GM18526 (cell line): ENCODE data around the gene BABAM2.

Source experiments
- POLR2A ChIP-seq: IDR thresholded peaks from 3 replicates; pipeline ENCODE4 v1.6.1; 2011; ENCODE audit not compliant: insufficient read length; ENCODE audit errors: extremely low read depth

BABAM2 gene

DNA sequence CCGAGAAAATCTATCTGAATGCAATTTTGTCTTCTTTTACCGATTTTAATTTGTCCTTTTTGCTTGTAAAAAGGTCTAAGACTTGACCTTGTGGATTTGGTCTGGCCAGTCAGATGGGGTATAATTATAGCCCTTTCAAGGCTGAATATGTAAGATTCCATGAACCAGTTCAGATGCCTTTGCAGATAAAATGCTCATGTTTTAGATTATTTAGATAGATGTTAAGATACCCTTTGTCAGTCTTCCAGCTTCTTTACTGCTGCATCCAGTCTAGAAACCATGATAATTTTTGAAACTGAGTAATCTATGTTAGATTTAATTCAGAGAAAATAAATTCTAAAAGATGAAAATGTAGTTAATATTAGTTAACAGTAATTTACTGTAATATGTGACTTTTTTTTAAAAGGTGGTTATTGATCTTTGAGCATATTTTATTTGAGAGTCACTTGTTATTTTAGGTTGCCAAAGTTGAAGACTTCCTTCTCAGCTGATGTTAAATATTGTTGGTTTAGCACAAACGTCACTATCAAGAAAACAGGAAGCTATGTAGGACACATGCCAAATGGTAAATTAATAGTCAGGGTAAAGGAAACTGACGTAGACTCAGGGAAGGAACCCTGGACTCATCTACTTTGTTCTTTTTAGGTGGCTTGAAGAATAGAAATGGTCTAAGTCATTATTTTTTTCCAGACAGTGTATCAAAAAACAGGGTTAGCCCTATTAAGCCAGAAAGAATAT, 29.8 kb downstream of the BABAM2 start:
- no peak for TF ChIP-seq POLR2A

DNA sequence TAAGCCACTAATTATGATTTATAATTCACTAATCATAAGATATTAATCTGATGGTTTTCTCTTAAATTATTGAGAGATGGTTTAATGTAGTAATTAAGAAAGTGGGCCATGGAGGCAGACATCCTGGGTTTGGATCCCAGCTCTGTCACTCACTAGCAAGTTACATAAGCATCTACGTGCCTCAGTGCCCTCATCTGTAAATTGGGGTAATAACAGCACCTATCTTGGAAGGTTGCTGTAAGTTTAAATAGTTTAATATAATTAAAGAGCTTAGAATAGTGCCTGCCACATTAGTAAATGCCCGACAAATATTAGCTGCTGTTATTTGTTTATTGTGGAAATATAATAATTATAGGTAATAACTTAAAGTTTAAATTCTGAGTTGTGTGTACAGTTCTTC, 30.9 kb downstream of the BABAM2 start:
- TF ChIP-seq POLR2A: no peak

DNA sequence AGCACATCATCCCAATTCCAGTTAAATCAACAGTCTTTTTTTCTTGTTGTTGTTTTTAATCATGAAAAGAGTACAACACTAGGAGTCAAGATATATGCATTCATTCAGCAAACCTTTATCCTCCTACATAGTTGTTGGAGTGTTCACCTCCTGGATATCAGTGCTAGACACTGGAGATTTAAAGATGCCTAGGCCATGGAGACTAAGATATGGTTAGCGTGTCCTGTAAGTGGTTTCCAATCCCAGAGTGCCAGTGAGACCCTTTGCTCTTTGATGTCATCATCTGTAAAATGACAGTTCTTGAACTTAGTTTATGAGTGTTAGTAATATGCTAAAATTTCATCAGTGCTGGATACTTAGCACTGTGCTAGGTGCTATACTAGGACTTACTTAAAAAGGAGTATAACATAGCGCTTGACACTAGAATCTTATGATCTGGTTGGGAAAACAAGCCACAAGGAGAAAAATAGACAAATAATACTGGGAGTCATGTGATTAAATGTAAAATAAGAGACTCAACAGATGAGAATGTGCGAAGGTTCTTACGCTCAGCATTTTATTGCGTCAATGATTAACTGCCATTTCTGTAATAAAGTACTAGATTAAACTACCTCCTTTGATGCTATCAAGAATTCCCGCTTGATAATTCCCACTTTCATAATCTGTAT, 31.5 kb downstream of the BABAM2 start:
- TF ChIP-seq POLR2A: no peak

DNA sequence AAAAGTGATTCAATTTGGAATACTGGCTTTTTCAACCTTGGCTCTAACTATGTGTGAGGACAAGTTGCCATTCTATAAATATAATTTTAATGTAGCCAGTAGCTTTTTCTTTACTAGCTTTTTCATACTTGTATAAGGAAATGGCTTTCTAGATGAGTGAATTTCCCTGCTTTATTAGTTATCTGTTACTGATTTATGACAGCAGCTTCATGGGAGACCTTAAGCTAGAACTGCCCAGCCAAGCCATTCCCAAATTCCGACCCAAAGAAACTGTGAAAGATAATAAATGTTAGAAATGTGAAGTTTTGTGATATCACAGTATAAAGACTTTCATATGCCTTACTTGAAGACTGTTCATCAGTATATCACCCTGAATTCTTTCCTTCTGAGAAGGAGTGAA, 32.3 kb downstream of the BABAM2 start:
- TF ChIP-seq POLR2A: no peak

DNA sequence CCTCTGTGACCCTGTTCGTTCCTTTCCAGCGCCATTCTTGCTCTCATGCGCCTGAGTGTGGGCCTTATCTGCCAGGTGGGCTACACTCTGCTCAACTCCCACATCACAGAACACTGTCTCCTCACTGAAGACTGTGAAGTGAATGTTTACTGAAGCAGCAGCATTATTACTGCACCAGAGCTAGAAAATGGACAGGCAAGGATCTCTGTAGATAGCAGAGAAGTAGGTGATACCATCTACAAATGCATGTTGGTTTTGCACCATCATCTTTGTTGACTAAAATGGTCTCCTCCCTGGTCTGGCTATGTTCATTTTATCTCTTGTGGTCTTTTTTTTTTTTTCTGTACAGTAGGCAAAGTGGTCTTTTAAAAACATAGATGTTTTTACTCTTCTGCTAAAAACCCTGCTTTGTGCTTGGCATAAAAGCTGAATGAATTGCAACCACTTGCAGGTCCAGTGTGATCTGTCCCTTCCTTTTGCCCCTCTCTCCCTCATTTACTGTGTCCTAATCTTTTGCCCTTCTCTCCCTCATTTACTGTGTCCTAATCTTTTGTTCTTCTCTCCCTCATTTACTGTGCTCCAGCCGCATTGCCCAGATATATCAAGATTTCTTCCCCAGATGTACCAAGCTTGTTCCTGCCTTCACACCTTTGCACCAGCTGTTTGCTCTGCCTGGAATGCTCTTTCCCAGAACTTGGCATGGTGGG, 35.4 kb downstream of the BABAM2 start:
- no peak for TF ChIP-seq POLR2A

DNA sequence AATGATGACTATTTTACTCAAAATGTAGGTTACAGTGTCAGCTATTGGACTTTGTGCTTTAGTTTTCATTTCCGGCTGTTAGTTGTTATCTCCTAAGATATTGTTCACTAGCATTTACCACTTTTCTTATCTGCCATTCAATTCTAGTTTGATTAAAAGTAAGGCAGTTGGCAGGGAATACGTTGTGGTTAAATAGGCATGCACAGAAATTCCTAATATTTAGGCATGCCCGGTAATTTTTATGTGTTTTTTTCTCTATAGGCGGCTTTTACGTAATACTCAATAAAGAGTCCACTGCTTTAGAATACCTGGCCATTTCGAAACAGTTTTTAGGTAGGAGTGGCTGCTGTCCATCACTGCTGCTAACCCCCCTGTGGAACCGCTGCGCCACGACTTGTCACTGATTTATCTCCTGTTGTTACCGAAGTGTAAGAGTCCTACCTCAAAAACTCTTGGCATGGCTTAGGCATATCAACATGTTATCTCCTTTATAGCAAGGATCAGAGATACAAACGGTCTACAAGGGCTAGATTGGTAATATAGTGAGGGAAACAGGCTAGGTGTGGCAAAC, 39.5 kb downstream of the BABAM2 start:
- TF ChIP-seq POLR2A: no peak

DNA sequence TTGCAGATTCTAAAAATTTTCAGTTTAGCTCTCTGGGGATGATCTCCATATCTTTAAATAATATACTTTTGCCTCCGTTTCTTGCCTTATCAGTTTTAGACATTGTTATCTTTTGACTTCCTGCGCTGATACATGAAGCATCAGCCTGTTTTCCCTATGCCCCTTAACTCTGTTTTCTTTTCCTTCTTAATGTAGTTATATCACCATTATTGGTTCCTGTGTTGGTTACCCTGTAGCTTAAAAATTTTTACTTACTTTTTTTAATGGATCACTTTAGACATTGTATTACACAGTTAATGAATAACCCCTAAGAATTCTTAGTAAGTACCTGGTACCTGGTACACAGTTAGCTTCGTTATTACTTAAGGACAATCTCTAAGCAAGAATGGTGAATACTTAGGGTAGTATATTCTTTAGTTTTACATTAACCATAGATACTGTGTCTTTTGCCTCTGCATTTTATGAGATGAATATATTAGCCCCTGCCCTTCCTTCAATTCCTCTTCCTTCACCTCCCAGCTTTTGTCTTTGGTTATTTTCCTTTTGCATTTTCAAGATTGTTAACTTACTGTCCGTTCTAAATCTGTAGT, 40.9 kb downstream of the BABAM2 start:
- TF ChIP-seq POLR2A: no peak

DNA sequence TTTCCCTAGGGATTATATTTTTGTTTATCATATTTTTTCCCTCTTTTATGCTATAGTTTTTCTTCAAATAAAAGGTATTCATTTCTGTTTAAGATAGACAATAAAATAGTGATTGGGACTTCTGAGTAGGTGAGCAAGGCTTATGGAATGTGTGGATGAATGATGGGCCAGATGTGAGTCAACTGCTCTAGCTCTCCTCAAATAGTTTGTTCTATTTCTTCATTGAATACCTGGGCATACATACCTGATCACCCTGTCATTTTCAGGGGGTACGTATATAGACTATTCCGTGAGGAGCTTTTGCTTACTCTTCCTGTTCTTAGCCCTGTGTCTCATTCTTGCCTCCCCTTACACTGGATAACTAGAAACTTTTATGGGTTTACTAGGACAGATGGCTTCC, 41.9 kb downstream of the BABAM2 start:
- TF ChIP-seq POLR2A: no peak

DNA sequence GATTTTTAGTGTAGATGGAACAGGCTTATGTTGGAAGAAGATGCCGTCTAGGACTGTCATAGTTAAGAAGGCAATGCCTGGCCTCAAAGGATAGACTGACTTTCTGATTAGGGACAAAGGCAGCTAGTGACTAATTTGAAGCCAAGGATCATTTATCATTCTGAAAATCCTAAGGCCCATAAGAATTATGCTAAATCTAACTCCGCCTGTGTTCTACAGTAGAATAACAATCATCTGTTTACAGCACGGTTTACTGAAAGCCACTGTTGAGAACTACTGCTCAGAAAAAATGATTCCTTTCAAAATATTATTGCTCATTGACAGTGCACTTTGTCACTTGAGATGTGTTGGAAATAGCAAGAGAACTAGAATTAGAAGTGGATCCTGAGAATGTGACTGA, 44.5 kb downstream of the BABAM2 start:
- TF ChIP-seq POLR2A: no peak

DNA sequence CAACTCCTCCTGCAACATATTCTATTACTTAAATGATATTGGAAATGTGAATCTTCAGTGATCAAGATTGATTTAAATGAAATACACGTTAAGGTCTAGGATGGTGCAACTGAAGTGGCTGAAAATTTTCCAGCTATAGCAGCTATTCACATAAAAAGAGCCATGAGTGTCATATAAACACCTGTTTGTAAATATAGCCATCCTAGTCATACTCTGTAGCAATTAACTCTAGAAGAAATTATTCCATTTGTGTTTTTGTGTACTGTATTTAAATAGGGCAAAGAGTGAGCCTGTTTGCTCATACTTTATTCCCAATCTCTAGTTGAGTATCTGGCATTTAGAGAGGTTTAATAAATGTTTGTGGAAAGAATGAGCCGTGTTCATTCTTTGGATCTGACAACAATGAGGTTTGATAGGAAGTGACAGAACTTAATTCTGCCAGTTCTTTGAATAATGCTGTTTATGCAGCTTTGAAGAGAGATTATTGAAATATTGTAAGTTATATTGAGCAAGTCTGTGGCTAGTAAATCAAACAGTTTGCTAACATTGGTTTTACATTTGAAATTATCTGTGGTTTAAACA, 49.7 kb downstream of the BABAM2 start:
- TF ChIP-seq POLR2A: no peak

DNA sequence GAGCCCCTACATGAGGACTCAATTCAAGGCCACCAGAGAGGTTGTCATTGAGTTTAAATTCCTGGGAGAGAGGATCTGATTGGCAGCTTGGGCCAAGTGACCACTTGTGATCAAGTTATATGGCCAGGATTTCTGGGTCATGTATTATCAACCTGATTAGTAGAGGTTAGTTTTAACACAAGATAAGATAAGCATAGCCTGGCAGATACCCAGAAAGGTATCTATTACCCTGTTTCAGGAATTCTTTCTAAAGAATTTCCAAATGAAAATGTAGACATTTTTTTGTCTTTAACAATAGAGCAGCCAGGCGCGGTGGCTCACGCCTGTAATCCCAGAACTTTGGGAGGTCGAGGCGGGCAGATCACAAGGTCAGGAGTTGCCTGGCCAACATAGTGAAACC, 50.5 kb downstream of the BABAM2 start:
- no peak for TF ChIP-seq POLR2A

DNA sequence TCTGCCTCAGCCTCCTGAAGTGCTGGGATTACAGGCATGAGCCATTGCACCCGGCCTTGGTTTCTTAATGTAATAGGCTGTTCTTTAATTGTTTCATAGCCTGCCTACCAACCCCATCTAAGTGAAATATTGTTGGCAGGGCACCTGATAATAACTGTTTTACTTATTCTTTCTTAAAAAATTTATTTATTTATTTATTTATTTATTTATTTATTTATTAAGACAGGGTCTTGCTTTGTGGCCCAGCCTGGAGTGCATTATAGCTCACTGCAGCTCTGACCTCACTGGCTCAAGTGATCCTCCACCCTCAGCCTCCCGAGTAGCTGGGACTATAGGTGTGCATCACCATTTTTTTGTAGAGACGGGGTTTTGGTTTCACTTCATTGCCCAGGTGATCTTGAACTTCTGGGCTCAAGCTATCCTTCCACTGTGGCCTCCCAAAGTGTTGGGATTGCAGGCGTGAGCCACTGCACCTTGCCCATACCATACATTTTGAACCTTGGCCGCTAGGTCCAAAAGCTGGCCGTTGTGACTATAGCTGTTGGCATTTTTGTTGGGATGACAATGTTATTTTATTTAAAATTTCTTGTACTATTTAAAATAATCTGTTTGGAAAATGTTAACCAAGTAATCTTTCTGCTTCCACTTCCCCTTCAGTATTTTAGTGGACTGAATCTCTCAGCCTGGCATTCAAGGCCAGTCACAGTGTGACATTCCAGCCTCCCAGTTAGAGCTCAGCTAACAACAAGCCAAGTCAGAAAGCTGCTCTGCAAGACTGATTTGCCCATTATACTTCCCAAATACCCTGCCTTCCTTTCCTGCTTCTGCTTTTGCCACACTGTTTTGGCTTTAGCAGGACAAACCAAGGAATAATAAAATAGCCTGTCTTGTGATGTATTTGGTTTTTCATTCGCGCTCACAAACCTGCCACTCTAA, 52.4 kb downstream of the BABAM2 start:
- TF ChIP-seq POLR2A: no peak

DNA sequence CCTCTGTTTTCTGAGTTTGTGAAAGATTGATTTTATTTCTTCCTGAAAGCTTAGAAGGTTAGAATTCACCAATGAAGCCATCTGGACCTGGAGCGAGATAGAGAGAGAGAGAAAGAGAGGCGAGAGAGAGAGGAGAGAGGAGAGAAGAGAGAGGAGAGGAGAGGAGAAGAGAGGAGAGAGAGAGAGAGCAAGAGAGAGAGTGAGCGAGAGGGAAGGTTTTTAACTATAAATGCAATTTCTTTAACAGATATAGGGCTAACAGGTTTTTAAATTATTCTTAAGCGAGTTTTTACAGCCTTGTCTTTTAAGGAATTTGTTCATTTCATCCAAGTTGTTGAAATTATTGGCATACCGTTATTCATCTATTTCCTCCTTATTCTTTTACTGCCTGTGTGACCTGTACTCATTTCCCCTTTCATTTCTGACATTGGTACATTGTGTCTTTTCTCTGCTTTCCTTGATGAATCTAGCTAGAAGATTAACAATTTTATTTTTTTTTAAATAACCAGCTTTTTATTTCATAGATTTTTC, 56.1 kb downstream of the BABAM2 start:
- no peak for TF ChIP-seq POLR2A

DNA sequence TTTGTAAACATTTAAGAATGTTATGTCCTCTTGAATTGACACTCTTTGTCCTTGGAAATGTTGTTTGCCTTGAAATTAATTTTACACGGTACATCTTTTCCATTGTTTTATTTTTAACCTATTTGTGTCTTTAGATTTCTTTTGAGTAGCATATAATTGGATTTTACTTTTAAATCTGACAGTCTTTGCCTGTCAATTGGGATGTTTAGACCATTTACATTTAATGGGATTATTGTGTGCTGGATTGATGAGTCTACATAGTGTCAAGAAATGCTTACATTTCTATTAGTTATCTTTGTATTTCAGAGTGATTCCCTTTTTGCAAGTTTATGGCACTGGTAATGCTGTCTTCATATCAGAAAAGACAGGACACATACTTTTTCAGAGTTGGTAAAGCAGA, 61.5 kb downstream of the BABAM2 start:
- no peak for TF ChIP-seq POLR2A
